ENCODE results near the gene TCF4. TPM values are rescaled to one million over a fixed set of nuclear protein-coding genes. Genes with fewer than 3 reads are reported as not detected.

TCF4 gene
- total and polyA plus RNA-seq, 8 donors, result 5.1 to 187 (median 39.9) TPM

DNA sequence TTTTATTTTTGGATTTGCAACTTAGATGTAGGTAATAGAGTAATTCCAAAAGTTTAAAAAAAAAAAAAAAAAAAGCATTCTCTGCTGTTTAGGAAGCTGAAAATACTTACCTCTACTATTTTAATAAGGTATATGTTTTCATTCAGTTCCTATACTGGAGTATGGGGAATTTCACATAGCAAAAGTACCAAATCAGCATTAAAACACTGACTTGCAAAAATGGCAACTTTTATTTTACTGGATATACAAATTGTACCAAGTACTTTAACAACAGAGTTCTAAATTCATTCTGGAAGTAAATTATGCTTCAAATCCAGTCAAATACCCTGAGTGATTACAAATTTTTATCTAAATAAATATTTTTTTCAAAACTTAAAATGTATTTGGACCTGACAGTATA, 76.7 kb downstream of the TCF4 start:
- Histone ChIP-seq H3K9me3 (no peaks in the 10 kb centered on the region), H3K4me3 (no peak overlapping the region), H3K36me3 (no peaks in the 10 kb centered on the region), H3K27me3 (no peaks in the 10 kb centered on the region), H3K4me1 (peaks cover 0 to 23% (median 4%) of the 10 kb centered on the region in 4 donors), H3K27ac (peak overlapping the region in 4 of 5 donors; percentile 42 to 82 (median 70))
- TF ChIP-seq EP300 (IDR thresholded peaks at IDR 0.05) (no peak), POLR2AphosphoS5 (IDR thresholded peaks at IDR 0.05) (no peak), POLR2A (IDR thresholded peaks at IDR 0.05) (no peak)
- TF ChIP-seq, protein P1, sequence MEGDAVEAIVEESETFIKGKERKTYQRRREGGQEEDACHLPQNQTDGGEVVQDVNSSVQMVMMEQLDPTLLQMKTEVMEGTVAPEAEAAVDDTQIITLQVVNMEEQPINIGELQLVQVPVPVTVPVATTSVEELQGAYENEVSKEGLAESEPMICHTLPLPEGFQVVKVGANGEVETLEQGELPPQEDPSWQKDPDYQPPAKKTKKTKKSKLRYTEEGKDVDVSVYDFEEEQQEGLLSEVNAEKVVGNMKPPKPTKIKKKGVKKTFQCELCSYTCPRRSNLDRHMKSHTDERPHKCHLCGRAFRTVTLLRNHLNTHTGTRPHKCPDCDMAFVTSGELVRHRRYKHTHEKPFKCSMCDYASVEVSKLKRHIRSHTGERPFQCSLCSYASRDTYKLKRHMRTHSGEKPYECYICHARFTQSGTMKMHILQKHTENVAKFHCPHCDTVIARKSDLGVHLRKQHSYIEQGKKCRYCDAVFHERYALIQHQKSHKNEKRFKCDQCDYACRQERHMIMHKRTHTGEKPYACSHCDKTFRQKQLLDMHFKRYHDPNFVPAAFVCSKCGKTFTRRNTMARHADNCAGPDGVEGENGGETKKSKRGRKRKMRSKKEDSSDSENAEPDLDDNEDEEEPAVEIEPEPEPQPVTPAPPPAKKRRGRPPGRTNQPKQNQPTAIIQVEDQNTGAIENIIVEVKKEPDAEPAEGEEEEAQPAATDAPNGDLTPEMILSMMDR (IDR thresholded peaks at IDR 0.05), result no peak
- DNase-seq, result no peak
- intact Hi-C loops (cut with DNase I; ENCODE audit: low total_unique reads), result no loop called here

DNA sequence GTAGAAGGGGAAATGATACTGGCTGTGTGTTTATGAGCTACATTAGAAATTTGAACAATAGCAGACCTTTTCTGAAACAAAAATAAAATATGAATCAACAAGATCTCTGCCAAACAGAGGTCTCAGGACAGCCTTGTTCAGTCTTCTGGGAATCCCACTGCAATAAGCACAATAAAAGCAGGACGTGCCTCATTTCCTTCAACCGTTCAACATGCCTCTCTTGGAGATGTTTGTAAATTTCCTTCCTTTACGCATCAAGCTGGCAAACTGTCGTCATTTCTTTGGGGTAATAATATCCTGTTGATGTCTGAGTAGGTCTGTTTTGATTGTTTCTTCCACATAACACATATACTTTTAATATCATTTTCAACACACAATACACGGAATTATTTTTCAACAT, 77.2 kb downstream of the TCF4 start:
- Histone ChIP-seq H3K4me3 (no peak overlapping the region), H3K4me1 (peaks cover 0 to 23% (median 4%) of the 10 kb centered on the region in 4 donors), H3K9me3 (no peaks in the 10 kb centered on the region), H3K27ac (peak overlapping the region in 4 of 5 donors; percentile 42 to 82 (median 70)), H3K27me3 (no peaks in the 10 kb centered on the region), H3K36me3 (no peaks in the 10 kb centered on the region)
- WGBS, 5 donors, result 53 to 74% (median 61%) methylated on average over 5 of the region's 5 CpGs
- intact Hi-C loops (cut with DNase I; ENCODE audit: low total_unique reads), result no loop called here
- TF ChIP-seq EP300 (IDR thresholded peaks at IDR 0.05) (peak; percentile 22), POLR2A (IDR thresholded peaks at IDR 0.05) (no peak), POLR2AphosphoS5 (IDR thresholded peaks at IDR 0.05) (peak in 2 of 3 donors; percentile 45 to 58)
- DNase-seq, result peak in 1 of 2 donors; percentile 68

DNA sequence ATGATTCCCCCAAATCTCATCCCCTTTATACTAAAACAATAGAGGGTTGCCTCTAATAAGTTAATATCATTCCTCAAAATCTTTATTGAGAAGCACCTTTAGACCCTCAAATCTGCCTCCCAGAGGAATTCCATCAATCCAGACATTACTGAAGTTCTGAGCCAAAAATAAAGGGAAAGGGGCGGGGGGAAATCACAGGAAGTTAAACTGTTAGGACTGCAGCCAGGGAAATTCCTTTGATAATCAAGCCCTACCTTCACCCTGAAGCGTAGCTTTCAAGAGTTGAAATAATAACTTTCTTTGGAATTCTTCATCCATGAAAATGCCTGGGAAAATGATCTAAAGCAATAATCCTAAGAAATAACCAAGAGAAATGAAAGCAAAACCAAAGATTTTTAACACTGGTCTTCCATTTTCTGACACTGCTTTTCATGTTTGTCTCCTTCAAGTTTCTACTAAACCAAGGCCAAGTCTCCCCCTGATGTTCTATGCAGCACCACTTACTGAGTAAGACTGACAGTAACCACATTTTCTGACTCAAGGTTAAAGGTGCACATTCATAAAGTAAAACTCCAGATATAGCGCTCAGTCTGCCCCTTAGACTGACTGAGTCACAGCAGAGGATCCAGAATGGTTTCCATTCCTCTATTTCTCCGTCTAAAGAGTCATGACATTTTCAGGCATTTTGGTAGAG, 78.2 kb downstream of the TCF4 start:
- DNase-seq, result peak in 1 of 2 donors; percentile 39

DNA sequence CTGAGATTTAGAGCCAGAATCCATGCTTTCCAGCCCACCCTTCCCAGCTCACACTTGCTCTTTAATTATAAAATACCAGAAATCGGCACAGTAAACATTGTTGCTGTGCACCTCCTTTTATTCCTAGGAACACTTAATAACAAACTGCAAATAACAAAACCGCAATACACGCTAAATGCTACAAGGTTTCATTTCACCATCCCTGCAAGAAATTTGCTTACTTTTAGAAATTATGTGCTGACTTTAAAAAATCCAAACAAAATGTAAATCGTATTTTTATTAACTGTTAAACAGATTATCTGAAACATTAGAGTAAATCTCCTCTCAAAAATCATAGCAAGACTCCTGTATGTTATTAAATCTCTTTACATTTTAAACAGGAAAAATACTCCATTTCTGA, 79.3 kb downstream of the TCF4 start:
- no peak for DNase-seq
- no peaks in the 10 kb centered on the region for H3K36me3 ChIP-seq
- H3K4me1 ChIP-seq, result peaks cover 0 to 23% (median 4%) of the 10 kb centered on the region in 4 donors
- TF ChIP-seq EP300 (IDR thresholded peaks at IDR 0.05) (no peak), POLR2AphosphoS5 (IDR thresholded peaks at IDR 0.05) (no peak), POLR2A (IDR thresholded peaks at IDR 0.05) (no peak)
- TF ChIP-seq, protein P1 (IDR thresholded peaks at IDR 0.05), result no peak
- WGBS, 5 donors, result 56 to 75% (median 72%) methylated on average over 4 of the region's 4 CpGs
- no peak overlapping the region for H3K4me3 ChIP-seq
- intact Hi-C loops (cut with DNase I; ENCODE audit: low total_unique reads), result no loop called here
- H3K27ac ChIP-seq, result peak overlapping the region in 3 of 5 donors; percentile 42 to 82 (median 75)
- H3K9me3 ChIP-seq, result no peaks in the 10 kb centered on the region
- no peaks in the 10 kb centered on the region for H3K27me3 ChIP-seq

More for the DNA sequence above, 78.2 kb downstream of the TCF4 start:
- 32 to 41% (median 38%) methylated on average over 4 of the region's 4 CpGs for WGBS, 5 donors
- no peak for TF ChIP-seq POLR2AphosphoS5 (IDR thresholded peaks at IDR 0.05)
- no peak for TF ChIP-seq POLR2A (IDR thresholded peaks at IDR 0.05)
- no peak for TF ChIP-seq EP300 (IDR thresholded peaks at IDR 0.05)
- TF ChIP-seq, protein P1 (IDR thresholded peaks at IDR 0.05), result no peak
- Histone ChIP-seq H3K4me3 (peak overlapping the region in 1 of 4 donors; percentile 5), H3K36me3 (no peaks in the 10 kb centered on the region), H3K4me1 (peaks cover 0 to 23% (median 4%) of the 10 kb centered on the region in 4 donors), H3K27me3 (no peaks in the 10 kb centered on the region), H3K9me3 (no peaks in the 10 kb centered on the region), H3K27ac (peak overlapping the region; percentile 38 to 82 (median 65))
- intact Hi-C loops (cut with DNase I; ENCODE audit: low total_unique reads), result no loop called here

DNA sequence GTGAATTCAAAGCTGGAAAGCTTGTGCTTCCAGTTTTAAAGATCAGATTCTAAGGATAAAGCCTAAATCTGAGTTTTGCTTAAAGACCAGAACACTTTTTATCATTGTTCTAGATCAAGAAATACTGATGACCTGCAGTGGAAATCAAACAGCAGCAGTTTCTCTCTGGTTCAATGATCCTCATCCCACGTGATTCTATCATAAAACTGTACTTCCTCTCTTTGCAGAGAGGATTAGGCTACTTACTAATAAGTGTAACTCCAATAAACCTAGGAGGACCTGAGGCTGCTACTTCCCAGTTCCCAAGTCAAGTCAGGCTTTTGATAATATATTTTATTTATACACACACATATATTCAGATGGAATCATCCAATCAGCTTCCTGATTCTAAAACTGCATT, 81.9 kb downstream of the TCF4 start:
- TF ChIP-seq EP300 (IDR thresholded peaks at IDR 0.05) (no peak), POLR2A (IDR thresholded peaks at IDR 0.05) (no peak), POLR2AphosphoS5 (IDR thresholded peaks at IDR 0.05) (no peak)
- TF ChIP-seq, protein P1 (IDR thresholded peaks at IDR 0.05), result no peak
- WGBS, 5 donors, result 45 to 56% (median 48%) methylated on average over 1 of the region's 1 CpG
- Histone ChIP-seq H3K4me1 (peaks cover 0 to 20% (median 4%) of the 10 kb centered on the region in 4 donors), H3K27ac (no peak overlapping the region), H3K27me3 (no peaks in the 10 kb centered on the region), H3K4me3 (no peak overlapping the region), H3K9me3 (no peaks in the 10 kb centered on the region), H3K36me3 (no peaks in the 10 kb centered on the region)
- no peak for DNase-seq
- intact Hi-C loops (cut with DNase I; ENCODE audit: low total_unique reads), result no loop called here

Data from stomach (tissue), 9 donors.